Measurements from ENCODE around the gene RPS6KB1. TPM values are rescaled to one million over a fixed set of nuclear protein-coding genes. Genes with fewer than 3 reads are reported as not detected.
A peak's percentile ranks its signal among the peaks of the same experiment; 100 is the strongest.
"Not testable (repeated sequence)": the region's sequence is repeated elsewhere in the genome, so short reads cannot be mapped to it uniquely, and the experiment has no call there.

Gene RPS6KB1
- total RNA-seq, 4 donors from 2014 or later: 18.4 to 49.2 (median 25.9) TPM

DNA sequence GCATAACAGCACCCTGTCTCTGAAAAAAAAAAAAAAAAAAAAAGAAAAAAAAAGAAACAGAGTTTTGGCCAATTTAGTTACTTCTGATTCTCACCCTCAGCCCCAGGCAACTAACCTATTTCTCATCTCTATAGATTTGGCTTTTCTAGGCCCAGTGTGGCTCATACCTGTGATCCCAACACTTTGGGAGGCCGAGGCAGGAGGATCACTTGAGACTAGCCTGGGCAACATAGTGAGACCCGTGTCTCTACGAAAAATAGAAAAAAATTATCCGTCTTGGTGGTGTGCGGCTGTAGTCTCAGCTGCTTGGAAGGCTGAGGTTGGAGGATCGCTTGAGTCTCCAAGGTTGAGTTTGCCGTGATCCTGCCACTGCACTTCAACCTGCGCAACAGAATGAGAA lies 8.7 kb downstream of the RPS6KB1 start:
- peaks cover 0 to 28% (median 4%) of the 10 kb centered on the region in 3 donors for H3K4me1 ChIP-seq
- intact Hi-C loops (cut with DNase I): no loop called here
- TF ChIP-seq CTCF (IDR thresholded peaks at IDR 0.05) (no peak), POLR2A (IDR thresholded peaks at IDR 0.05) (no peak)
- 98 to 100% methylated on average over 7 to 8 of the region's 8 CpGs for WGBS, 2 donors
- H3K9me3 ChIP-seq: no peaks in the 10 kb centered on the region
- no peak for DNase-seq
- H3K36me3 ChIP-seq: peaks cover 0 to 18% (median 0%) of the 10 kb centered on the region in 3 donors
- no peak overlapping the region for H3K4me3 ChIP-seq
- no peak overlapping the region for H3K27ac ChIP-seq
- no peaks in the 10 kb centered on the region for H3K27me3 ChIP-seq

- H3K36me3 ChIP-seq: peaks cover 0 to 26% (median 0%) of the 10 kb centered on the region in 3 donors
- DNase-seq: no peak
- intact Hi-C loops (cut with DNase I): no loop called here
- H3K9me3 ChIP-seq: no peaks in the 10 kb centered on the region
- H3K4me3 ChIP-seq: no peak overlapping the region
- H3K4me1 ChIP-seq: peaks cover 0 to 14% (median 4%) of the 10 kb centered on the region in 3 donors
- no peak for TF ChIP-seq CTCF (IDR thresholded peaks at IDR 0.05)
- TF ChIP-seq POLR2A (IDR thresholded peaks at IDR 0.05): no peak
- H3K27ac ChIP-seq: no peak overlapping the region
- WGBS, 2 donors: 83 to 85% methylated on average over 2 of the region's 2 CpGs
- no peaks in the 10 kb centered on the region for H3K27me3 ChIP-seq
These were observed 10.5 kb downstream of the RPS6KB1 start for GRCh38 chr17:59903455-59903854.

DNA sequence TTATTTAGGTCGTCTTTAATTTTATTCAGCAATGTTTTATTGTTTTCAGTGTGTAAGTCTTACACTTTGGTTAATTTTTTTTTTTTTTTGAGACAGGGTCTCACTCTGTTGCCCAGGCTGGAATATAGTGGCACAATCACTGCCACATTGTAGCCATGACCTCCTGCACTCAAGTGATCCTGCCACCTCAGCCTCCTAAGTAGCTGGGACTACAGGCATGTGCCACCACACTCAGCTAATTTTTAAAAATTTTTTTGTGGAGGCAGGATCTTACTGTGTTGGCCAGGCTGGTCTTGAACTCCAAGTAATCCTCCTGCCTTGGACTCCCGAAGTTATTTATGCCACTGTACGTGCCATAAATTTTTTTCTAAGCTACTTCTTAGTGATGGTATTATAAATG lies 14.5 kb downstream of the RPS6KB1 start:
- 89 to 92% methylated on average over 3 of the region's 3 CpGs for WGBS, 2 donors
- H3K9me3 ChIP-seq: no peaks in the 10 kb centered on the region
- TF ChIP-seq CTCF (IDR thresholded peaks at IDR 0.05): no peak
- no peak for TF ChIP-seq POLR2A (IDR thresholded peaks at IDR 0.05)
- no peak overlapping the region for H3K27ac ChIP-seq
- intact Hi-C loops (cut with DNase I): no loop called here
- H3K27me3 ChIP-seq: no peaks in the 10 kb centered on the region
- no peaks in the 10 kb centered on the region for H3K4me1 ChIP-seq
- no peak for DNase-seq
- no peak overlapping the region for H3K4me3 ChIP-seq
- H3K36me3 ChIP-seq: peaks cover 0 to 44% (median 3%) of the 10 kb centered on the region in 3 donors

- intact Hi-C loops (cut with DNase I): no loop called here
- H3K36me3 ChIP-seq: peaks cover 4 to 87% (median 19%) of the 10 kb centered on the region in 3 donors
- WGBS, 2 donors: 72 to 84% methylated on average over 1 of the region's 1 CpG
These were observed 21.4 kb downstream of the RPS6KB1 start for GRCh38 chr17:59914274-59914854.

DNA sequence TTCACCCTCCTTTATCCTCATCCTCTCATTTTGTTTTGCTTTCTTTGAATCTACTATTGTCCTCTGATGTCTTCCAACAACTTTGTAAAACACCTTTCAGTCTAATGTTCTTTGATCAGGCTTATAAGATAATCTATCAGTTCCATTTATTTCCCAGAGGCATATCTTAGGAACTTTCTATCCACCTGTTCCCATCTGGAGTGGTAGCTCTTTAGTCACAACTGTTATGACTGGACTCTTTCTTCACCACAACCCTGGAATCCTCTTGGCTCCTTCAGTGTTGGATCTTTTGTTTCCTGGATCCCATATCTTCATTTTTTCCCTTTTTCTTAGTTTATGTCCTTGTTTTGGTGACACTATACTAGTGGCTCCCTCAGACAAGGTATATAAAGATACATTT lies 23.5 kb downstream of the RPS6KB1 start:
- Histone ChIP-seq H3K4me1 (no peaks in the 10 kb centered on the region), H3K27me3 (no peaks in the 10 kb centered on the region), H3K27ac (no peak overlapping the region), H3K9me3 (no peaks in the 10 kb centered on the region), H3K36me3 (peaks cover 4 to 96% (median 21%) of the 10 kb centered on the region in 3 donors), H3K4me3 (no peak overlapping the region)
- intact Hi-C loops (cut with DNase I): loop anchor here (5.0 kb wide), 1 partner anchor 121 kb away; no protein-coding TSS in a partner anchor
- no peak for DNase-seq
- no peak for TF ChIP-seq CTCF (IDR thresholded peaks at IDR 0.05)
- TF ChIP-seq POLR2A (IDR thresholded peaks at IDR 0.05): no peak

More at GRCh38 chr17:59914274-59914854, 21.4 kb downstream of the RPS6KB1 start:
- no peak for DNase-seq
- H3K27me3 ChIP-seq: no peaks in the 10 kb centered on the region
- no peaks in the 10 kb centered on the region for H3K9me3 ChIP-seq
- H3K4me1 ChIP-seq: no peaks in the 10 kb centered on the region
- H3K27ac ChIP-seq: no peak overlapping the region
- H3K4me3 ChIP-seq: no peak overlapping the region
- TF ChIP-seq POLR2A (IDR thresholded peaks at IDR 0.05) (no peak), CTCF (IDR thresholded peaks at IDR 0.05) (peak; percentile 41 to 69 (median 58))

GRCh38 chr17:59920637-59921036 lies 27.7 kb downstream of the RPS6KB1 start:
- H3K27ac ChIP-seq; H3K4me3 ChIP-seq; DNase-seq; intact Hi-C loops (cut with DNase I); H3K9me3 ChIP-seq; H3K4me1 ChIP-seq; H3K27me3 ChIP-seq: not testable (repeated sequence)
- peaks cover 4 to 97% (median 29%) of the 10 kb centered on the region in 3 donors for H3K36me3 ChIP-seq
- 92 to 98% methylated on average over 3 to 5 of the region's 5 CpGs for WGBS, 2 donors

GRCh38 chr17:59930121-59930520 lies 37.2 kb downstream of the RPS6KB1 start:
- WGBS, 2 donors: 96 to 100% methylated on average over 2 of the region's 2 CpGs

GRCh38 chr17:59930768-59931167 lies 37.8 kb downstream of the RPS6KB1 start:
- DNase-seq; H3K9me3 ChIP-seq; H3K4me1 ChIP-seq; H3K27ac ChIP-seq; H3K27me3 ChIP-seq; intact Hi-C loops (cut with DNase I); H3K4me3 ChIP-seq: not testable (repeated sequence)
- WGBS, 2 donors: 31 to 32% methylated on average over 2 to 3 of the region's 3 CpGs
- H3K36me3 ChIP-seq: peaks cover 9 to 100% (median 45%) of the 10 kb centered on the region in 3 donors

More at GRCh38 chr17:59930121-59930520, 37.2 kb downstream of the RPS6KB1 start:
- H3K9me3 ChIP-seq; H3K27me3 ChIP-seq; DNase-seq; H3K4me1 ChIP-seq; H3K27ac ChIP-seq; H3K4me3 ChIP-seq; intact Hi-C loops (cut with DNase I): not testable (repeated sequence)
- peaks cover 5 to 100% (median 41%) of the 10 kb centered on the region in 3 donors for H3K36me3 ChIP-seq
